Measurements from ENCODE around the gene LY6G5B.
"Not testable (repeated sequence)": the region's sequence is repeated elsewhere in the genome, so short reads cannot be mapped to it uniquely, and the experiment has no call there.

The LY6G5B gene

GRCh38 chr6:31691078-31691463 is 21.3 kb downstream of the LY6G5B start:
- no peak for DNase-seq (ENCODE audit: low spot score)

GRCh38 chr6:31691564-31692108 is 21.9 kb downstream of the LY6G5B start:
- no peak for DNase-seq (ENCODE audit: low spot score)

- DNase-seq (ENCODE audit: low spot score): no peak
Observed at GRCh38 chr6:31692353-31692752, 22.6 kb downstream of the LY6G5B start.

- no peak for DNase-seq (ENCODE audit: low spot score)
Observed at GRCh38 chr6:31692886-31693285, 23.1 kb downstream of the LY6G5B start.

GRCh38 chr6:31693535-31693934 is 23.8 kb downstream of the LY6G5B start:
- DNase-seq (ENCODE audit: low spot score): no peak

GRCh38 chr6:31697555-31697954 is 27.8 kb downstream of the LY6G5B start:
- DNase-seq (ENCODE audit: low spot score): no peak

- DNase-seq (ENCODE audit: low spot score): no peak
Observed at GRCh38 chr6:31700740-31701401, 31.1 kb downstream of the LY6G5B start.

GRCh38 chr6:31701666-31702404 is 32.1 kb downstream of the LY6G5B start:
- no peak for DNase-seq (ENCODE audit: low spot score)

- peak; percentile 33 for DNase-seq (ENCODE audit: low spot score)
Observed at GRCh38 chr6:31702405-31702818, 32.6 kb downstream of the LY6G5B start.

- peak; percentile 99 for DNase-seq (ENCODE audit: low spot score)
Observed at GRCh38 chr6:31702819-31703716, 33.3 kb downstream of the LY6G5B start, which contains the start of gene ABHD16A. TSS of gene ABHD16A (minus strand) at chr6:31703324. CDS start at chr6:31703281, 43 bp downstream.

GRCh38 chr6:31705931-31706330 is 36.2 kb downstream of the LY6G5B start:
- DNase-seq (ENCODE audit: low spot score): no peak

GRCh38 chr6:31706599-31706998 is 36.8 kb downstream of the LY6G5B start, which contains the start of gene LY6G6F:
TSS of gene LY6G6F (plus strand) at chr6:31706866. CDS start at chr6:31706907, 41 bp downstream.
- DNase-seq (ENCODE audit: low spot score): no peak

- no peak for DNase-seq (ENCODE audit: low spot score)
Observed at GRCh38 chr6:31707701-31708100, 37.9 kb downstream of the LY6G5B start.

- DNase-seq (ENCODE audit: low spot score): no peak
Observed at GRCh38 chr6:31708224-31708623, 38.4 kb downstream of the LY6G5B start.

GRCh38 chr6:31709157-31709556 is 39.4 kb downstream of the LY6G5B start:
- DNase-seq (ENCODE audit: low spot score): not testable (repeated sequence)

GRCh38 chr6:31710523-31711219 is 40.9 kb downstream of the LY6G5B start:
- no peak for DNase-seq (ENCODE audit: low spot score)

GRCh38 chr6:31711233-31711632 is 41.5 kb downstream of the LY6G5B start:
- DNase-seq (ENCODE audit: low spot score): no peak

- DNase-seq (ENCODE audit: low spot score): no peak
Observed at GRCh38 chr6:31712296-31712695, 42.5 kb downstream of the LY6G5B start.

GRCh38 chr6:31713465-31713864 is 43.7 kb downstream of the LY6G5B start:
- no peak for DNase-seq (ENCODE audit: low spot score)

- no peak for DNase-seq (ENCODE audit: low spot score)
Observed at GRCh38 chr6:31713991-31714684, 44.4 kb downstream of the LY6G5B start.
